TTC549 (cell line): Measurements from ENCODE around the gene C22orf31.
"Not testable (repeated sequence)": the region's sequence is repeated elsewhere in the genome, so short reads cannot be mapped to it uniquely, and the experiment has no call there.

ENCODE experiments used
- FAIRE-seq: peaks from 2 replicates; lab custom pipeline; 2012; peaks lifted over from hg19 to GRCh38; lab: Jason Lieb, UNC

C22orf31 gene

DNA sequence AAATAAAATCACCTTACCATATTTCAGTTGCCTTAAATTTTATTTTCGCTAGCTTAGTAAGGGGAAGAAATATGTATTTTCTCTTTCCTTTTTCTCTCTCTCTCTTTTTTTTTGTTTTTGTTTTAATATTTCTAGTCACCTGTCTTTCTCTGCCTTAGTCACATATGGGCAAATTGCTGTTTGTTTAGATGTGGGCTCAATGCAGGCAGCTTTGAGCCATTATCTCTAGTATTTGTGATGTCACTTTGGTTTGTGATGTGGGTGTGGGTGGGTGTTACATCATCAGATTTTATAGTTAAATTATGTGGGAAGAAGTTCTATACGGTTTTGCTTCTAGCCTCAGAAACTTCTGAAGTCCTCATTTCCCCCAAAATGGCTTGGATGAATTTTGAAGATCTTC, at the start of gene C22orf31:
TSS of gene C22orf31 (minus strand) at position 59 of the 400 bp plus-strand sequence. CDS start at position 20, 39 bp downstream.
- FAIRE-seq: no peak

DNA sequence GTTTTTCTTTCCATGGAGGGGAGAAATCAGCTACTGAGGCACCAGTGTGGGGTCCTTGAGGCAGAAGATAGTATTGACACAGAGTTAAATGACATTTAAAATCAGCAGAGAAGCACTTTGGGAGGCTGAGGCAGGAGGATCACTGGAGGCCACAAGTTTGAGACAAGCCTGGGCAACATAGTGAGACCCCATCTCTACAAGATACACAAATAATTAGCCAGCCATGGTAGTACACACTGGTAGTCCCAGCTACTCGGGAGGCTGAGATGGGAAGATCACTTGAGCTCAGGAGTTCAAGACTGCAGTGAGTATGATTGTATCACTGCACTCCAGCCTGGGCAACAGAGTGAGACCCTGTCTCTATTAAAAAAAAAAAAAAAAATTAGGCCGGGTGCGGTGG, 49.3 kb upstream of the C22orf31 start:
- FAIRE-seq: no peak

DNA sequence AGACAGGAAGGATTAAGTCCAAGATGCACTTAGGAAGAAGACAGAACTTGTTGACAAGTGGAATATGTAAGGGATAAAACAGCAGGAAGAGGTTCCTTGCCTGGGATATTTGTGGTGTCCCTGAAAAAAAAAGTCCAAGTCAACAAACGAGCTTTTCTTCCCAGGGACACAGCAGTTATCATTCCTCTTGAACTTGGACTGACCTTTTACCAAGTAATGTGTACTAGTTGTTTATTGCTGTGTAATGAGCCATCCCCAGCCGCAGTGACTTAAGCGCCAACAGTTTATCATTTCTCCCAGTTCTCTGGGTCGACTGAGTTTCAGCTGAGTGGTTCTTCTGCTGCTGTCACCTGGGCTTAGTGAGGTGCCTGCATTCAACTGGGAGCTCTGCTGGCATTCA, 48.2 kb upstream of the C22orf31 start:
- no peak for FAIRE-seq

DNA sequence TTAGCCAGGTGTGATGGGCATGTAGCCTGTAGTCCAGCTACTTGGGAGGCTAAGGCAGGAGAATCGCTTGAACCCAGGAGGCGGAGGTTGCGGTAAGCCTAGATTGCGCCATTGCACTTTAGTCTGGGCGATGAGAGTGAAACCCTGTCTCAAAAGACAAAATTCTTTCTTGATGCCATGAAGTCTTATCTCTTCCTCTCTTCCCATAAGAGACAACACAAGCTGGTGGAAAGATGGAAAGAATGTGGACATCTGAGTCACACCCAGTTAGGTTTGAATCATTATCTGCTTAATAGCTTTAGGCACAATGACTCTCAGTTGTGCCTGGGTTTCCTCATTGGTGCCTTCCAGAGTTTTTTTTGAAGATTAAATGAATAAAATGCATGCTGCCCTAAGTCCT, 46.5 kb upstream of the C22orf31 start:
- FAIRE-seq: no peak

DNA sequence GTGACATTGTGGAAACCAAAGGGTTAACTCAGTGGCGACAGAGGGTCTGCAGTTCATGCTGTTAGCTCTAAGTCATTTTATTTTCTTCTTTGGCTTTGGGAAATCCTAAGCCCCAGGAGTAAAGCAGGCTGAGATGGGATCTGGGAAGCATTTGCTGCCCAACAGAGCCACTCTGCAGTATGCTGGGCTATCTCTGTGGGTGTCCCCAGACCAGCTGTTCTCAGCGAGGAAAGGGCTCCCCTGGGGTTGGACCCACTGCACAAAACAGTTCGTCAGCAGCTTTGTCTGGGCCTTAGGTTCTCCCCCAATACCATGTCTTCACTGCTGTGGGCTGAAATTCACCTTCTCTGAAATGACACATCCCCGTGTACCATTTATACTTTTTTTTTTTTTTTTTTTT, 45.2 kb upstream of the C22orf31 start:
- FAIRE-seq: no peak

DNA sequence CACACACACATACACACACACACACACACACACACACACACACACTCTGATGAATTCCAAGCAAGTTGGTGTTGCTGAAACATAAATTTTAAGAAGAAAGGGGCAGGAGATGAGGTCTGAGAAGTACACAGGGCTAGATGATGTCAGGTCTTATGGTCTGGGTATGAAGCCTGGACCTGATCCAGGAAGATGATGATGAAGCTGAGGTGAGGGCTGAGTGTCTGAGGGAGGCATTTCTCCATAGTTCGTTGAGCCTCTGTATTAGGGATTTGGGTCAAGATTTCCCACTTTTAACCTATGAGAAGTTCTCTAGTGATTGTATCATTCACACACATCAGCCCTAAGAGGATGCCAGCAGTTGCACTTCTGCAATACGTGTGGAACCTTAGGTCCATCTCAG, 43.8 kb upstream of the C22orf31 start:
- no peak for FAIRE-seq

DNA sequence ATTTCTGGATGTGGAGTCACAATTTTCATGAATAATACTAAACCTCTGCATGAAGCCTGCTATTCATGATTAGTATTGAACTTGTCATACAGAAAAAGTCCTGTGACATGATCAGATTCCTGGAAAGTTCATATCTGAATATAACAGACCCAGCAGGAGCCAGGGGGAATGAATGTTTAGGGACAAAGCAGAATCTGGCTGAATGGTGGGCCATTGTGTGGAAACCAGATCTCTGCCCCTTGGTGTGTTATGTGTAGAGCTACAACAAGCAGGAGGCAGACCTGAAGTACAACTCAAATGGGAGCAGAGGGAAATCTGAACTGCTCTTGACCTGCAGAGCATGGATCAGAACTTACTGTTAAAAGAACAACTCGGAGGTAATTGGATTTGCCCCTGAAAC, 41.5 kb upstream of the C22orf31 start:
- FAIRE-seq: no peak

DNA sequence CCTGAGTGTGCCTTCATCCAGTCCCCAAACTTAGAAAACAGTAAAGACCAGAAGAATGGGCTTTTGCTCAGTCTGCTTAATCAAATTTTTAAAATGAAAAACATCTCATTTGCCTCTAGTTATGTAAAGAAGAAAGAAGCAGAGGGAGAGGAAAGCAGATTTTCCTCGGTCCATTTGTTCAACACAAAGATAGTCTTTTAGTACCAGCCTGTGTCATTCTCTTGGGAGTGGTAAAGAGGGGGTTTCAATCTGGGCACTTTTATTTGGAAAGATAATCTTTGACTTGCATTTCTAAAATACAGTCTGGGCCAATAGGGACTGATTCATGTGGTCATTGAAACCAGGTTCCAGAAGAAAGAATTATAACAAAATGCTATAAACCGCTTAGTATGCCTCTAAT, 40.7 kb upstream of the C22orf31 start:
- no peak for FAIRE-seq

DNA sequence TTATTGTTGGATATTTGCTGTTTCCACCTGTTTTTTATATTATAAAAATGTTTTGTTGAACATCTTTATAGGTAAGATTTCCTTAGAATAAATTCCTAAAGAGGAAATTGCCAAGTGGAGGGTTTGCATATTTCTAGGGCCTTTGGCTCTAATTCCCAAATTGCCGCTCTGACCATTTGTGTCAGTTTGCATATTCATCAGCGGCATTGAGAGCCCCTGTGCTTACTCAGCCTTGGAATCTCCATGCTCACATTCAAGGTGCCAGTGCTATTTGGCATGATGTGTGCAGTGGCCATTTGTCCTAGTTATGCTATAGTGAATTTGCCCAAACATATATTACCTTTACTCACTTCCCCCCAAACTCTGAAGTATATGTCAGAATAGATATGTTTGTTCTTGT, 36.7 kb upstream of the C22orf31 start:
- FAIRE-seq: no peak

DNA sequence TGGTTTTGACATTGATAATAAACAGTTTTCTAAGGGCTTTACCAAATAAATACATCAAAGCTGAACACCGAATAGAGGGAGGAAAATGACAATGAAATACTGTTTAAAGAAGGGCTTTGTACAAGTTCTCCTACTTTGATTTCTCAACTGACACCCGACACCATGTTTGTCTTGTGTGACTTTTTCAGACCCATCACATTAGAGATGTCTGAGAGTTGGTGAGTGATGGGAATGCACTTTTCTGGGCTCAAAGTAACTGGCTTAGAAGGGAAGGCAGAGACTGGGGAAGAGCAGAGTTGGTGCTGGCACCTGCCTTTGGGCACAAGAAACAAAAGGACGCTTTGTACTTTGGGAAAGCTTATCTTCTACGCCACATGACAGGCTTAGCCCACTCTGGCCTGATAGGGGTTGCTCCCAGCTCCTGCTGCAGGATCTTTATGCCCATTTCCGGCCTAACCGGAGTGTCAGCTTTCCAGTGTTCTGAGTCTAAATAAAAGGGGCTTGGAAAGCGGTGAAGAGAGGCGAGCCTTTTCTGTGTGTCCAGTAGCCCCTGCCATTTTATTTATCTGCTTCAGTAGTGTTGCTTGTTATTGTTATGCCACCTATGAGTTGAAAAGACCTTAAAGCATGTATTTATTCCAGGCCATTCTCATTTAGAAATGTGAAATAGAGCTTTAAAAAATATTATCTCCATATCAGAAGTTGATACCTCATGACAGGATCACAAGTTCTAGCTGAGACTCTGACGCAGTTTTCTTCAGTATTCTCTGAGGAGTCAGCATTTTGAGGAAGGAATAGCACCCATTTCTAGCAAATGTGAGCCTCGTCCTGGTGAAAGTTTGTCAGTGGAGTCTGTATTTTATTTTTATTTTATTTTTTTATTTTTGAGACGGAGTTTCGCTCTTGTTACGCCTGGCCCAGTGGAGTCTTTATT, 35.4 kb upstream of the C22orf31 start:
- FAIRE-seq: no peak

DNA sequence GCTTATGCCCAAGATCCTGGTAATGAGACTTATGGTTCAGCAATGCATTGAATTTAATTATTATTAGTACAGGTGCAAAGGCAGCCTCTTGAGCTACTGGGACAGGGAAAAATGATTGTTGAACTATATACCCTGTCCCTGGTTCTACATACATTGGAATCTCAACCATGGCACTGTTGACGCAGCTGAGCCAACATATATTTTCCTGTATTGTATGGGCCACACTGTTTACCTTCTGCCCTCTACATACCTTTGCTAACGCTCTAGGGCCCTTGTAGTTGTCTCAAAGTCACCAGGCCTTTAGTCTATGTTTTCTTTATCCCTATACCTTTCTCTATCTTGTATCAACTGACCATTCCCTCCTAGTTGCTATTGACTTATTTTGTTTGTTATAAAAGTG, 33.8 kb upstream of the C22orf31 start:
- no peak for FAIRE-seq

DNA sequence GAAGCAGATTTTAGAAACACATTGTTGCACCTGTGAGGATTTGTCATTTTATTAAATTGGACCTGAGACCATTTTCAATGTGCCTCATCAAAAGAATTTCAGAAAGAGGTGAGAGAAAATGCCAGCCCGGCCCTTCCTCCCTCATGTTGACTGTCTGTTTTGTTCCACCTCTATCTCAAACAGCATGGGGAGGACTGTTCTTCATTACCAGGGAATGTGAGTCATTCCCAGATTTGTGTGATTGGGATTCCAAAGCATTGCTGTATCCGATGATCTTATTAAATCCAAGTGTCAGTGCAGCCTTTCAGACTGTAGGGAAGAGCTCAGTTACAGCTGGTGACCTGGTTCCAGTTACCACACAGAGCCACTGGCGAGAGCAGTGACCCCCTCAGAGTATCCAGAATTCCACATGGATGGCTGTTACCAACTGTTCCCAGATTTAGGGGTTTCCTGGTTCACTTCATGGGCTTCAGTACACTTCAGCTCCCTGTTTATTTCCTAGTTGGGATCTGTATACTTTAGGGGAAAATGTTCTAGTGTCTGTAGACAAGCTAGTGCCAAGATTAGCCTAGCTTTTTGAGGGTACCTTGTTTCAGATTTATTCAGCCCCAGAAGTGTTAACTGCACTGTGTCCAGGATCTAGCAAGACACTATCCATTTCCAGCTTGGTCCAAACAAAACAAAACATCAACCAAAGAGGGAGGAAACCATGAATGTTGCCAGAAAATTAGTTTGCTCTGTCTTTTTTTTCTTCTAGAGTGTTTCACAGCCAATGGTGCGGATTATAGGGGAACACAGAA, 32.1 kb upstream of the C22orf31 start:
- FAIRE-seq: no peak

DNA sequence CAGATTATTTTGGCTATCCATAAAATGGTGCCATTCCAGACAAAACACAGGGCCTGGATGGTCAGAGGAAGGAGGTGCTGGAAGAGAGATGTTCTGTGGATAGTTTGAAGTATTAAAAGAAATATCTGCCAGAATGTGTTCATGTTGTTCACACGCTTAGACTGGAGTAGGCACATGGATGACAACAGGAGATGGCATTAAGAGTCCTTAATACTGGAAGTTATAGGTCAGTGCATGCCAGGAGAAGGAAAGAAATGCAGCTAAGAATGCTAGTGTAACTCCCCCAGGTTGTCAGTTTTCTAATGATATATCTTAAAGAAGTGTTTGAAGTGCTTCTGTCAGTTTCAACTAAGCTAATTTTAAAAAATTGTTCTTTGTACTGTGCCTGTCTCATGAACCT, 31.4 kb upstream of the C22orf31 start:
- no peak for FAIRE-seq

DNA sequence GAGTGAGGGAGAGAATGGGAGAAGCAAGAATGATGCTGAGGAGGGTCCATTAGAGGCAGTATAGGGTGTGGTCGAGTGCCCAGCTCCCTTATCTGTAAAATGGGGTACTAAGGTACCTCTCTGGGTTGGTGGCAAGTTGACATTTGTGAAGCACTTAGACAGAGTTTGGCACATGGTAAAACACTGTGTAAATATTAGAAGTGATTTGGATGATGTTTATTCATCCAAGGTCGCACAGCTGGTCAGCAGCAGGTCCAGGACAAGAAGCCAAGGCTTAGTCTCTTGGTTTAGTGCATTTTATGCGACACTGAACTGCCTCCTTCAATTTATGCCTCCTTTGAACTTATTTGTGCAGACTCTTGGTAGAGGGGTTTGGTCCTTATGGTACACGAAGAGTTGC, 30.6 kb upstream of the C22orf31 start:
- FAIRE-seq: no peak

DNA sequence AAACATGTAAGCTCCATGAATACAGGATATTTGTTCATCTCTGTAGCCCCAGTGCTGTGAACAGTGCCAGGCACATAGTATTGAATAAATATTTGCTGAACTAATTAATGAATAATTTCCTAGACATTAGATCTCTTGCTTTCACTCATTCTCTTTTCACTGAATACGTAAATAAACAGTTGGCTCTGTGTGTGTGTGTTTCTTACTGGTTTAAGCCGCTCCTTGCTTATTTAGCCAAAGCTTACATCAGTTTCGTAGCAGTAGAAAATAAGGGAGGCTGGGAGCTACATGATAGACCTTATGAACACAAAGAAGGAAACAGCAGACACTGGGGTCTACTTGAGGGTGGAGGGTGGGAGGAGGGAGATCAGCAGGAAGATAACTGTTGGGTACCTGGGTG, 28.4 kb upstream of the C22orf31 start:
- no peak for FAIRE-seq

DNA sequence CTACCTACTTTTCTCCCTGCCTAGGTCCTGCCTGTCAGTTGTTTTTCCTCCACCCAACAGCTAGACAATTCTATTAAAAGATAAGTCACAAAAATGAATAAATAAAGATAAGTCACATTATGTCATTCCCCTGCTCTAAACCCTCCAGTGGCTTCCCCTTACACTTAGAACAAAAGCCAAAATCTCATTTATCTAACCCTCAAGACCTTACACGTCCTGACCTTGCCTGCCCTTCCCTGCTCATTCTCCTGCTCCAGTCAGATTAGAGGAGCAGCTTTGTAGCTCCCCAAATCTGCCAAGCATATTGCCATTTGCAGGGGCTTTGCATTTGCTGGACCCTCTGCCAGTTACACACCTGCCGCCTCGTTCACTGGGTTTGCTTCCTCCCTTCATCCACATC, 27.9 kb upstream of the C22orf31 start:
- FAIRE-seq: no peak

DNA sequence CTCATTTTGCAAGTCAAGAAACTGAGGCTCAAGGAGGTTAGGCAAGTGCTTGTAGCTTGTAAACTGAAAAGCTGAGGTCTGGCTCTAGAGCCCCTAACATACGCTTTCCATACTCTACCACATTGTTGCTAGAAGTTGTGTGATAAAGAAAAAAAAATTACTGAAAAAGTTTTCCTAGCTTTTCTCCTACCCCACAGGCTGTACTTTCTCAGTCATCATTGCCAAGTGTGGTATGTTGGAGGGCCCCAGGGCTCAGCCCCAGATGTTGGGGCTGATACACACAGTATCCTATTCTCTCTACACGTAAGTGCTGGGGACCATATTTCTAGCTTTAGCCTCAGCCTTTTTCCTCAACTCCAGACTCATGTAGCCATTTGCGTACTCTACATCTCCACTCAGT, 27.2 kb upstream of the C22orf31 start:
- no peak for FAIRE-seq

DNA sequence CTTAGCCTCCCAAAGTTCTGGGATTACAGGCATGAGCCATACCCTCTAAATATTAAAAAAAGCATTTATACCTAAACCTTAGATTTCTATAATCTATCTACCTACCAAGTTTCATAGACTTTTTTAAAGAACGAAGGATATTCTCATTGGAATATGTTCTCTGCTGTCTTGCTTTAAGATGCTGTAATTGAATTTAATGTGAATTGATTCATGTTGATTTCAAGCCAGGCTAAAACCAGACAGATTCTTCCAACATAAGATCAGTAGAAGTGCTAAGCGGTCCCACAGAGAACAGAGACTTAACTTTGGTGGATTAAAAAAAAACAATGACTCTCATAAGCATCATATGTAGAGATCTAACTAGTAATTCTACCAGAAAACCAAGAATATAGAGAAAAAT, 25.4 kb upstream of the C22orf31 start:
- no peak for FAIRE-seq

DNA sequence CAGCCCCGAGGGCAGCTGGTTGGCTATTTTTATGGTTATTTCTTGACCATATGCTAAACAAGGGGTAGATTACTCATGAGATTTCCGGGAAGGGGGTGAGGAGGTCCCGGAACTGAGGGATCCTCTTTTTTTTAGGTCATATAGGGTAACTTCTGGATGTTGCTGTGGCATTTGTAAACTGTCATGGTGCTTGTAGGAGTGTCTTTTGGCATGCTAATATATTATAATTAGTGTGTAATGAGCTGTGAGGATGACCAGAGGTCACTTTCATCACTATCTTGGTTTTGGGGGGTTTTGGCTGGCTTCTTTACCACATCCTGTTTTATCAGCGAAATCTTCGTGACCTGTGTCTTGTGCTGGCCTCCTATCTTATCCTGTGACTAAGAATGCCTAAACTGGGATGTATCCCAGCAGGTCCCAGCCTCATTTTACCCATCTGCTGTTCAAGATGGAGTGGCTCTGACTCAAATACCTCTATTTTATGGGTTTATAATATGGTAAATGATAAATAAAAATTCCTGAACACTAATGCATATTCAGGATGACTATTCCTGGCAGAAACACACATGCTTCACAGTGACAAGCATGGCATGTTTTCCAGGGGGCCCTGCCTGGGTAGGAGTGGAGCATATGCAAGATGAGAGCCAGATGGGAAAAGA, 22.4 kb upstream of the C22orf31 start:
- FAIRE-seq: no peak

DNA sequence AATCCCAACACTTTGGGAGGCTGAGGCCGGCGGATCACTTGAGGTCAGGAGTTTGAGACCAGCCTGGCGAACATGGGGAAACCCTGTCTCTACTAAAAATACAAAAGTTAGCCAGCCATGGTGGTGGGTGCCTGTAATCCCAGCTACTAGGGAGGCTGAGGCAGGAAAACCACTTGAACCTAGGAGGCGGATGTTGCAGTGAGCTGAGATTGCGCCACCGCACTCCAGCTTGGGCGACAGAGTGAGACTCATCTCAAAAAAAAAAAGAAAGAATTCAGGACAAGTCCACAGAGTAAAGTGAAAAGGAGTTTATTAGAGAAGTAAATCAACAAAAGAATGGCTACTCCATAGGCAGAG, 21.9 kb upstream of the C22orf31 start:
- not testable (repeated sequence) for FAIRE-seq

DNA sequence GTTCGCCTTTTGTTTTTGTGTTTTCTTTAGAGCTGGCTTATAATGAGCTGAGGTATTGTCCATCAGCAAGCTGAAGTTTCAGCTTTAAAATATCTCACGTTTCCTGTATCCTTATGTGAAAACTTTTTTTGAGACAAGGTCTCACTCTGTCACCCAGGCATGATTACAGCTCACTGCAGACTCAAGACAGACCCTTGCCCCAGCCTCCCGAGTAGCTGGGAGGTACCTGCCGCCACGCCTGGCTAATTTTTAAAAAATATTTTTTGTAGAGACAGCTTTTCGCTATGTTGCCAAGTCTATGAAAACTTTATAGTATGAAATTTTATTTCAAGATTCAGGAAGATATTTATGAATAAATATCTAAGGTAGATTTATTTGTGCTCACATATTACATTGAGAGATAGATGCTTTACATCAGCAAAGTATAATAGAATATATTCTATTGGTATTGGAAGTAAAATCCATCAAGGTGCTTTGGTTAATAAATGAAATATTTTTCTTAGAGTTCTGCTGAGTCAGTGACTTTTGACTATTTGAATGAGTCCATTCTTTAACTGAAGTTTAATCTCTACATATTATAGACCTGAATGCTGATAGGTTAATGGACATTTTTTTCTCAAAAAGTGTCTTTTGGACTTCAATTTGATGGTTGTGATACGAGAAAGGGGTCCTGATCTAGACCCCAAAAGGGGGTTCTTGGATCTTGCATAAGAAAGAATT, 21.4 kb upstream of the C22orf31 start:
- FAIRE-seq: no peak

DNA sequence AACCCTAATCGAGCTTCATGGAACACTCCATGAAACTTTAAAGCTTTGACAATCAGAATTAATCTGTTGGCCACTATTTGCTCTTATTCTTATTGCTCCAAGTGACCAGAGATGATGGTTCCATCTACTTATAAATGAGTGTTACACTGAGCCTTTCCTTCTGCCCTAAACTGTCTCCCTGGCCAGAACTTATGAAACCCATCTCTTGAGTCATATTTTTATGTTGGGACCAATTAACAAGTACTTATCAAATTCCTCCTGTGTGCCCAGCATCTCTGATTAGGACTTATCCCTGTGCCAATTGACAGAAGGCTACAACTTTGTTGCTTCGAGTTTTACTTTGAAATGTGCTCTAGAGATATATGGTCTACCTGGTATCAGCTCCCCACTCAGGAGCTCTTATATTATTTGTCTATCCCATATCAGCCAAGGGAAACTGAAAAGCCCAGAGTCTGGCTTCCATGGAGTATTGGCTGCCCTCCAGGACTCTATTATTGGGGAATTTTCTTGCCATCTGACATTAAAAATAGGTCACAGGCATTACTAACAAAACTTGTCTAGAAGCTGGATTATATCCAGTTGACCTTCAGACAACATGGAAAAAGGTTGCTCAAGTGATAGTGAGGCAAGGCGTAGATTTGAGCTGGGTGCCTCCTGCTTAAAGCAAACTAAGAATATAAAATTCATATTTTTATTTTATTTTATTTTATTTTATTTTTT, 20.0 kb upstream of the C22orf31 start:
- no peak for FAIRE-seq
